Right hindlimb (tissue), 1 donor: ENCODE data around the gene PDE6D.
A peak's percentile ranks its signal among the peaks of the same experiment; 100 is the strongest.
"Not testable (repeated sequence)": the region's sequence is repeated elsewhere in the genome, so short reads cannot be mapped to it uniquely, and the experiment has no call there.

Experiments
- DNase-seq: peaks from one replicate; pipeline ENCODE4 v3.0.0-alpha.2; 2018

The PDE6D gene

GRCh38 chr2:231718799-231719198 lies 62.3 kb downstream of the PDE6D start:
- DNase-seq, result no peak

DNA sequence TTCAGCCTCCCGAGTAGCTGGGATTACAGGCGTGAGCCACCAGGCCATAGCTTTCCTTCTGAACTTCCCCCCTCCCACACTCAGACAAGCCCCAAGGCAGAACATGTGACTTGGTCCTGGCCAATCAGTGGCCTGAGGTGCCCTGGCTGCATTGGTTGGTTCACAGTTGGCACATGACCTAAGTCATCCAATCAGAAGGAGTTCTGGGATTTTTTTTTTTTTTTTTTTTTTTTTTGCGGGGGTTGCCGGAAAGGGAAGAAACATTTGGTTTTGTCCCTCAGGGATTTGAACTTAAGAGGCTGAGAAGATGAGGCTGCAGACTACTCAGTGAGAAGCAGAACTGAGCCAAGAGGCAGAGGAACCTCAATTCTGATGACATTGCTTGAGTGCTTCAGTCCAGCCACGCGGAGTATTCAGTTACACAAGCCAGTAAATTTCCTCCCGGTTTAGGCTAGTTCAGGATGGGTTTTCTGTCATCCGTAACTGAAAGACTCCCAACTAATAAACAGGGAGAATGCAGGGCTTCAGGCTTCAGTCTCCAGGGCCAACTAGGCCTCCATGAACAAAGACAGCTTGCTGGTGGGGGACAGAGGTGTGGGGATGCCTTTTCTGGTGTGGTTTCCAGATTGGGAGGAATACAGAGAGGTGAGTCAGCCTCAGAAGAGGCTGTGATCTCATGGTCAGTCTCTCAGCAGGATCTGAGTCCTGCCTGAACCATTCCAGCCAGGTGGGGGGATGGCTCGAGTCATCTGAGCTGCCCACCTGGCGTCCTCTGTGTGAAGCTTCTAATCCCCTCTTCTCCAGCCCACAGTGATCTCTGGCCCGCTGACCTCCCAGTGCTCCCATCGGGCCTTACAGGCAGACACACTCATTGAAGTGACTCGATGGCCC lies 63.6 kb downstream of the PDE6D start:
- peak; percentile 31 for DNase-seq

DNA sequence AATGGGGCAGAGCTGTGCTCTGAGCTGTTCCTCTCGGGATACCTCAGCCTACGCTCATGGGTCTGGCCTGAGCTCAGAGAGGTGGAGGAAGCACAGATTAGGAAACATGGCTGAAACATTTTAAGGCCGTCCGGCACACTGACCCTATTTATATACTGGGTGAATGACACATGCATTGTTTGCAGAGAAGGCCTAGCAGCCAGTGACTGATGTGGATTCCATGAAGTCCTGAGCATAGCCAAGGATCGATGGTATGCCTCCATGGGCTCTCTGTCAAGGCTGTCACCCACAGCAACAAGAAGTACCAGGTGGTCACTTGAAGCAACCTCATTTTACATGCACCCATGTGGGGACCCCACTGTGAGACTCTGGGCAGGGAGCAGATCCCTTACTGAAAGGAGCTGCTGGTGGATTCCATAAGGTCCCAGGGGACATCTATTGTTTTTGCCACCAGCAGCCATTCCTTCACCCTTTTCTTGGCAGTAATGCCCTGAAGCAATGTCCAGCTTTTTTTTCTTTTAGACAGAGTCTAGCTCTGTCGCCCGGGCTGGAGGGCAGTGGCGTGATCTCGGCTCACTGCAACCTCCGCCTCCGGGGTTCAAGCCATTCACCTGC lies 64.3 kb downstream of the PDE6D start:
- peak; percentile 28 for DNase-seq

DNA sequence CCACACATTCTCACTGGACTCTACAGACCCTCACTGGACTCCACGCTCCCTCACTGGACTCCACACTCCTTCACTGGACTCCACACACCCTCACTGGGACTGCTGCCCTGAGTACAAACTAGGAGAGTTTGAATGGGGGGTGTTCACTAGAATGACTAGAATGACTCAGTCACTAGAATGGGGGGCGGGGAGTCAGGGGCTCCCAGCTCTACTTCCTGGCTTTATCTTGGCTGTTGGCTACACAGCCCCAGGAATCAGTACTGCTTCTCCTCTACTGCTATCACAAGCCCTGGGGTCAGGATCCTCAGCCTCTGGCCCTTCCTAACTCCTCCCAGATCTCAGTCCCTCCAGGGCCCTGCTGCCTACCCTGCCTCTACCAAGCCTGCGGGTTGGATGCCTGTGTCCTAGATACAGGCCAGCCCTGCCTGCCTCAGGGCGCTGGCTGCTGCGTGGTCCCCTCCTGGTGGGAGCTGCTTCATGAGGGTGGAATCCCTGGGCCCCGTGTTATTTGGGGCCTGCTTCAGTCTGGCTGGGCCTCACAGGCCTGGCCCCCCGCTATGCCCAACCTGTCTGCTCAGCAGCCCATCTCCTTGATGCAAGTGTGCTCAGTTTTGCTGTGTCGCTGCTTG lies 65.0 kb downstream of the PDE6D start:
- DNase-seq, result peak; percentile 28

- no peak for DNase-seq
Observed at GRCh38 chr2:231715499-231715837, 65.6 kb downstream of the PDE6D start.

DNA sequence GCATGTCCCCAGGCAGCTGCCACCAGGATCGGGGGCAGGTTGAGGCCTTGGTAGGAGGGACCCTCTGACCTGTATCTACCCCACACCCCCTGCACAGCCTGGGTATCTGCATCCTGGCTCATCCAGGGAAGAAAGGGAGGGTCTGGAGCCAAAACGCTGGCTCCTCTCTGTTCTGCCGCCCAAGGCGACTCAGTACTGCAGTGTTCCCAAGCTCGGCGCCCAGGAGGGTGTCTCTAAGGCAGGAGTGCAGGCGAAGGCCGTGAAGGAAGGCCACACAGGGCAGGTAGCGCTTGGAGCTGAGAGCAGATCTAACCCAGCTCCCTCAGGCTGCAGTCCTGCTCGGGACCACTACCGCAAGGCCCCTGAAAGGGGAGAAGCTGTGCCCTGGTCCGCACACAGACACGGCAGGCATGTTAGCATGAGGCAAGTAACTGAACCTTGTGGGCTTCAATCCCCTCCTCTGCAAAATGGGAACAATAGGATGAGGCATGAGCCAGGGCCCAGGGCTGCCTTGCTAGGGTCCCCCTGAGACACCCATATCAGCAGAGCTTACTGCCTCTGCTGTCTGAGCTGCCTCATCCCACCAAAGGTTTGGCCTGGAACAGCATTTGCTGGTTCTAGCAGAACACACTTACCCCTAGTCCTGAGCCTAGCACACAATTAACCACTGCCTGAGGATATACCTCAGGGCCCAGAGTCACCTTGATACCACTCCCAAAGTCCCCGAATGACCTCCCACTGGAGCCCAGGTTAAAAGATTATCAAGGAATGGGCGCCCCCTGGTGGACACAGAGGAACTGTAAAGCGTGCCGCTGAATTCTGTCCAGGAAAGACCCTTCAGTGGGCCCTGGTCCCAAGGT lies 66.2 kb downstream of the PDE6D start:
- DNase-seq, result peak; percentile 65

DNA sequence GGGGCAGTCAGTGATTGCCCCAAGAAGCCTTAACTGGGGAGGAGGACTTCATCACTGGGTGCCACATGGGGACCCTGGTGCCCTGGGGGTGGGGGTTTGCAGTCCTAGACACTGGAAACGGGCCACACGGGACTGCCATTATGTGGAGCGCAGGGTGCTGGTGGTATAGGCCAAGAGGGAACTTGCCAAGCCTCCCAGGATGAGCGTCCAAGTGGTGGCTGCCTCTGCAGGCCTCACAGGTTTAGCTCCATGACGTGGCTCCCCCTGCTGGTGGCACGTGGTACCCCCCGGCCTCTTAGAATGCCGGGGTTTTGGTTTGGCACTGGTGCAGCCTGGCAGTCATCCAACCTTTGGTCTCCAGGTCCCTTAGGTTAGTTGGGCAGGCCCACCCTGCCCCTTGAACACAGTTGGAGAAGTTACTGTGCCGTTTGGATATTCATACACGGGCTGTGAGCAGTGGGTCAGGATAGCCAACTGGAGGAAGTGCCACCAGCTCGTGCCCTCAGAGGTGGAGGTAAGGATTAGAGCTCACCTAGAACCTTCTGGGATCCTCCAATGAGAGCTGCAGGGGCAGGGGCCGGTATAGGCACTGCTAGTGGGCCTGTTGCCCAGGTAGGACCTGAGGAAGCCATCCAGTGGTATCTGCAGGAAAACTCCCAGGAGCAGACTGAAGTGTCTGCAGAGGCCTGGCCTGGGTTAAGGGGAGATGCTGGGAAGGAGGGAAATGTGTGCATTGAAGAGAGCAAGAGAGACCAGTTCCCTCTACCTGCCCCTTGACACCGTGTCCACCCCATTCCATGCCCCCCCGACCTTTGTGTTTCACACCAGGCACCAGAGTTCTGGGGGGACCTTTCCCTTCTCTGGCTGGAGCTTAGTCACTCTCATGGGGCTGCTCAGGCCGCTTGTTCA lies 67.1 kb downstream of the PDE6D start:
- DNase-seq, result peak; percentile 84

- DNase-seq, result not testable (repeated sequence)
Observed at GRCh38 chr2:231713406-231713729, 67.7 kb downstream of the PDE6D start.

DNA sequence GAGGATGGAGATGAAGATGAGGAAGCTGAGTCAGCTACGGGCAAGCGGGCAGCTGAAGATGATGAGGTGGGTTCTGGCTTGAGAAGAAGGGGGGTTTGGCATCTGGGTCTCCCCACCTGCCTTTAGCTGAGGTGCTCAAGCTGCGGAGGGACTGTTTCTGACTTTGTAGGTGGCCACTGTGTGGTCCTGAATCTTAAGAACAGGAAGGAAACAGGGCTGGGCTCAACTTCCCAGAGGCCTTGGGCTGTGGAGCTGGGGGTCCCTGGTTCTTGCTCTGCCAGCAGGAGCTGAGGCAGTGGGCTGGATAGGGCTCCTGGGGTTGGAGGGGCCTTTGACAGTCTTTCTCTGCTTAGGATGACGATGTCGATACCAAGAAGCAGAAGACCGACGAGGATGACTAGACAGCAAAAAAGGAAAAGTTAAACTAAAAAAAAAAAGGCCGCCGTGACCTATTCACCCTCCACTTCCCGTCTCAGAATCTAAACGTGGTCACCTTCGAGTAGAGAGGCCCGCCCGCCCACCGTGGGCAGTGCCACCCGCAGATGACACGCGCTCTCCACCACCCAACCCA lies 68.5 kb downstream of the PDE6D start:
- not testable (repeated sequence) for DNase-seq

DNA sequence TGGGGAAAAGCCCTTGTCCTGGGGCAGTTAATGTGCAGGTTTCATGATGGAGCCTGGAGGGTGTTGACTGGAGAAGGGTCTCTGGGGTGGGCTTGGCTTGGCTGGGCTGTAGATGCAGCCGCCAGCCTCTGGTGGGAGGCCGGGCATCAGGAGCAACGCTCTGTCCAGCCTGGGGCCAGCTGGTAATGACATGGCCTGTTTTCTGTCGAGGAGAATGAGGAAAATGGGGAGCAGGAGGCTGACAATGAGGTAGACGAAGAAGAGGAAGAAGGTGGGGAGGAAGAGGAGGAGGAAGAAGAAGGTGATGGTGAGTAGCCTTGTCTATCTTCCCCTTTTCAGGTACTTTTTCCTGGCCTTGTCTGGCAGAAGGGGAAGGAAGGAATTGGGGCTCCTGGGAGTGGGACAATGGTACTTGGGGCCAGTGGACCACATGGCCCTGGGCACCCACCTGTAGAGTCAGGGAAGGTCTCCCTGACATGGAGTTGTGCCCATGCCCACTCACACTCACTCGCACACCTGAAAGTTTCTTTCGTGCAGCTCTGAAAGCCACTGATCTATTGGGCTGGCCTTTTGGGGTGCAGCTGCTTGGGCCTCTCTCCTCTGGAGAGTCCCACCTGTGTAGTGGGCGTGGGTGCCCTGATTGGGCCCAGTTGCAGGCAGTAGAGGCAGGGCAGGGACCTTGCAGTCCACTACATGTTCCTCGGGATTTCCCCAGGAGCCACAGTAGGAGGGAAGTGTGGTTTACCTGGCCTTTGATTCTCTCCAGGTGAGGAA lies 69.2 kb downstream of the PDE6D start:
- no peak for DNase-seq

GRCh38 chr2:231710799-231711676 lies 70.0 kb downstream of the PDE6D start:
- peak; percentile 56 for DNase-seq

- peak; percentile 90 for DNase-seq
Observed at GRCh38 chr2:231709981-231710798, 70.9 kb downstream of the PDE6D start.

- peak; percentile 60 for DNase-seq
Observed at GRCh38 chr2:231709636-231709980, 71.5 kb downstream of the PDE6D start.

- DNase-seq, result peak; percentile 69
Observed at GRCh38 chr2:231708773-231709635, 72.1 kb downstream of the PDE6D start.

DNA sequence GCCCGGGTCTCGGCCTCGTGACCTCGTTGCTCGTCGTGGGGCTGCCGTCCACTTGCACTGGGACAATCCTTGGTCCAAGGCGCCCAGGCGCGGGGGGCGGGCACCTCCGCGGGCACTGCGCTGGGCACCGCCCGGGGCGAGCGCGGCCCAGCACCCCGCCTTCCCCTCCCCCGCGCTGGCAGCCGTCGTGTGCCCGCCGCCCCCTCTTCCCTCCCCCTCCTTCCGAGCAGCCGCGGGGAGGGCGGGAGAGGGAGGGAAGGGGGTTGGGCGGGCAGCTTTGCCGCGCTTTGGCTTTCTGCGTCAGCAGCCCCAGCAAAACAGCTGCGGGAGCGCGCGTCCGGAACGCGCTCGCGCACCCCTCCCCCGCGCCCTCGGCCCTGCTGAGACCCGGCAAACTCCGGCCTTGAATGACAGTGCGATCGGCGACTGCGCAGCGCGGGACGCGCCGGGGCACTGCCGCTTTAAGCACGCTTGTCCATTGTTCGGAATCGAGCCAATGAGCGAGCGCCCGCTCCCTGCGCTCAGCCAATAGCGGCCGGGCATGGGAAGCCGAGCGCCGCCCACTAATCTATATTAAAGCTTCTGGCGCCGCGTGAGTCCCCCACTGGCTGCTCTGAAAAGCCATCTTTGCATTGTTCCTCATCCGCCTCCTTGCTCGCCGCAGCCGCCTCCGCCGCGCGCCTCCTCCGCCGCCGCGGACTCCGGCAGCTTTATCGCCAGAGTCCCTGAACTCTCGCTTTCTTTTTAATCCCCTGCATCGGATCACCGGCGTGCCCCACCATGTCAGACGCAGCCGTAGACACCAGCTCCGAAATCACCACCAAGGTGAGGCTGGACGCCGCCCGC lies 72.9 kb downstream of the PDE6D start, which contains the start of gene PTMA:
Gene PTMA, plus strand, starts transcription at position 599 of the 846 bp plus-strand sequence. Its CDS starts 182 bp downstream, at position 781.
- peak; percentile 100 for DNase-seq

GRCh38 chr2:231707625-231707926 lies 73.5 kb downstream of the PDE6D start:
- no peak for DNase-seq
